Uterus (tissue), 2 donors: ENCODE measurements around the gene CEP162.
"Not testable (repeated sequence)": the region's sequence is repeated elsewhere in the genome, so short reads cannot be mapped to it uniquely, and the experiment has no call there.

Experiments used
- POLR2A ChIP-seq, 2 donors: fragments of 450-650 bp; IDR thresholded peaks; one replicate each; pipeline ENCODE4 v1.6.1; 2016; ENCODE audit warnings: antibody characterized with exemption in 2 of 2, mild to moderate bottlenecking in 1 of 2, moderate library complexity in 1 of 2
- TF ChIP-seq, protein P1 (sequence below), 4 experiments: fragments of 200-600 bp in 2 of 4; fragments of 450-650 bp in 2 of 4; sonication (generic) in 2 of 4; IDR thresholded peaks; one replicate each; pipeline ENCODE4 v1.5.1; 2016 to 2019; ENCODE audit warnings: antibody characterized with exemption in 4 of 4, mild to moderate bottlenecking in 2 of 4, moderate library complexity in 1 of 4

DNA sequence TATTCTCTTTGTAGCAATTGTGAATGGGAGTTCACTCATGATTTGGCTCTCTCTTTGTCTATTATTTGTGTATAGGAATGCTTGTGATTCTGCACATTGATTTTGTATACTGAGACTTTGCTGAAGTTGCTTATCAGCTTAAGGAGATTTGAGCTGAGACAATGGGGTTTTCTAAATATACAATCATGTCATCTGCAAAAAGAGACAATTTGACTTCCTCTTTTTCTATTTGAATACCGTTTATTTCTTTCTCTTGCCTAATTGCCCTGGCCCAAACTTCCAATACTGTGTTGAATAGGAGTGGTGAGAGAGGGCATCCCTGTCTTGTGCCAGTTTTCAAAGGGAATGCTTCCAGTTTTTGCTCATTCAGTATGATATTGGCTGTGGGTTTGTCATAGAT is 116.1 kb downstream of the CEP162 start:
- TF ChIP-seq, protein P1, sequence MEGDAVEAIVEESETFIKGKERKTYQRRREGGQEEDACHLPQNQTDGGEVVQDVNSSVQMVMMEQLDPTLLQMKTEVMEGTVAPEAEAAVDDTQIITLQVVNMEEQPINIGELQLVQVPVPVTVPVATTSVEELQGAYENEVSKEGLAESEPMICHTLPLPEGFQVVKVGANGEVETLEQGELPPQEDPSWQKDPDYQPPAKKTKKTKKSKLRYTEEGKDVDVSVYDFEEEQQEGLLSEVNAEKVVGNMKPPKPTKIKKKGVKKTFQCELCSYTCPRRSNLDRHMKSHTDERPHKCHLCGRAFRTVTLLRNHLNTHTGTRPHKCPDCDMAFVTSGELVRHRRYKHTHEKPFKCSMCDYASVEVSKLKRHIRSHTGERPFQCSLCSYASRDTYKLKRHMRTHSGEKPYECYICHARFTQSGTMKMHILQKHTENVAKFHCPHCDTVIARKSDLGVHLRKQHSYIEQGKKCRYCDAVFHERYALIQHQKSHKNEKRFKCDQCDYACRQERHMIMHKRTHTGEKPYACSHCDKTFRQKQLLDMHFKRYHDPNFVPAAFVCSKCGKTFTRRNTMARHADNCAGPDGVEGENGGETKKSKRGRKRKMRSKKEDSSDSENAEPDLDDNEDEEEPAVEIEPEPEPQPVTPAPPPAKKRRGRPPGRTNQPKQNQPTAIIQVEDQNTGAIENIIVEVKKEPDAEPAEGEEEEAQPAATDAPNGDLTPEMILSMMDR (IDR thresholded peaks at IDR 0.05), result not testable (repeated sequence)
- not testable (repeated sequence) for TF ChIP-seq POLR2A (IDR thresholded peaks at IDR 0.05)
